Peyer's patch (tissue), 4 donors: ENCODE measurements around the gene PPP1CB. TPM values are rescaled to one million over a fixed set of nuclear protein-coding genes. Genes with fewer than 3 reads are reported as not detected.

Experiments
- DNase-seq, 3 donors: peaks; one replicate each; pipeline ENCODE4 v3.0.0-alpha.2; 2017 to 2019
- H3K27ac ChIP-seq, 4 donors: fragments of 200-600 bp; sonication (generic); one replicate each; pipeline ENCODE4 v1.5.1; 2016 to 2019
- H3K27me3 ChIP-seq, 2 donors: fragments of 200-600 bp; sonication (generic); one replicate each; pipeline ENCODE4 v1.5.1; 2019
- H3K36me3 ChIP-seq, 3 donors: fragments of 200-600 bp; sonication (generic); one replicate each; pipeline ENCODE4 v1.5.1; 2016 to 2019
- H3K4me1 ChIP-seq, 4 donors: fragments of 200-600 bp; sonication (generic); one replicate each; pipeline ENCODE4 v1.5.1; 2016 to 2019
- H3K4me3 ChIP-seq, 4 donors: fragments of 200-600 bp; sonication (generic); 1 replicate in 3 of 4; 2 replicates in 1 of 4; pipeline ENCODE4 v1.5.1; 2016 to 2019; ENCODE audit warnings: mild to moderate bottlenecking in 1 of 4
- H3K9me3 ChIP-seq, 4 donors: fragments of 200-600 bp; sonication (generic); one replicate each; pipeline ENCODE4 v1.5.1; 2016 to 2019; ENCODE audit warnings: mild to moderate bottlenecking in 1 of 4
- POLR2A ChIP-seq, 2 donors: fragments of 450-650 bp; IDR thresholded peaks; one replicate each; pipeline ENCODE4 v1.5.1; 2017; ENCODE audit warnings: antibody characterized with exemption in 2 of 2, mild to moderate bottlenecking in 2 of 2, moderate library complexity in 2 of 2
- total RNA-seq, 4 donors: library from RNA; depleted of rRNA; stranded (reverse); fragments of >200 nt; gene quantifications; one replicate each; pipeline ENCODE4 v1.1.0, GENCODE V29; 2016
- TF ChIP-seq, protein P1 (sequence below), 6 experiments: fragments of 450-650 bp in 4 of 6; fragments of 200-600 bp in 2 of 6; sonication (generic) in 1 of 6; IDR thresholded peaks; one replicate each; pipeline ENCODE4 v1.5.1; 2017 to 2019; ENCODE audit warnings: antibody characterized with exemption in 6 of 6, mild to moderate bottlenecking in 3 of 6, moderate library complexity in 1 of 6

Gene PPP1CB
- total RNA-seq, 4 donors from 2014 or later = 92.8 to 200 (median 123) TPM

DNA sequence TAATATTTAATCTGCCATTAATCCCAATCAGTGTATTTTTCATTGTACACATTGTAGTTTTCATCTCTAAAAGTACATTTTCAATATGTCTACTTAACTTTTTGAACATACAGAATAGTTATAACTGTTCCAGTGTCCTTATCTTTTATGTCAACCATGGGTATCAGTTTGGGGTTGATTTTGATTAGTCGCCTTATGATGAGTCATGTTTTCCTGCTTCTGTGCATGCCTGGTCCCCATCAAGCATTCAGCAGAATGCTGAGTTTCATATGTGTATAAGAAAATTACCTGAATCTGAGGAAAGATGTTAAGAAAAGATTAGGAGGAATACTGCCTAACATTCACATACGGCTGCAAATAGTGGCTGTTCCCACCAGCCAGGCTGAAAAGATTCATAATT, 76.8 kb downstream of the PPP1CB start:
- Histone ChIP-seq H3K27ac (no peak overlapping the region), H3K4me3 (no peak overlapping the region), H3K27me3 (no peaks in the 10 kb centered on the region), H3K4me1 (no peaks in the 10 kb centered on the region), H3K9me3 (no peaks in the 10 kb centered on the region), H3K36me3 (no peaks in the 10 kb centered on the region)
- DNase-seq = no peak
- TF ChIP-seq POLR2A (IDR thresholded peaks at IDR 0.05) = no peak
- TF ChIP-seq, protein P1, sequence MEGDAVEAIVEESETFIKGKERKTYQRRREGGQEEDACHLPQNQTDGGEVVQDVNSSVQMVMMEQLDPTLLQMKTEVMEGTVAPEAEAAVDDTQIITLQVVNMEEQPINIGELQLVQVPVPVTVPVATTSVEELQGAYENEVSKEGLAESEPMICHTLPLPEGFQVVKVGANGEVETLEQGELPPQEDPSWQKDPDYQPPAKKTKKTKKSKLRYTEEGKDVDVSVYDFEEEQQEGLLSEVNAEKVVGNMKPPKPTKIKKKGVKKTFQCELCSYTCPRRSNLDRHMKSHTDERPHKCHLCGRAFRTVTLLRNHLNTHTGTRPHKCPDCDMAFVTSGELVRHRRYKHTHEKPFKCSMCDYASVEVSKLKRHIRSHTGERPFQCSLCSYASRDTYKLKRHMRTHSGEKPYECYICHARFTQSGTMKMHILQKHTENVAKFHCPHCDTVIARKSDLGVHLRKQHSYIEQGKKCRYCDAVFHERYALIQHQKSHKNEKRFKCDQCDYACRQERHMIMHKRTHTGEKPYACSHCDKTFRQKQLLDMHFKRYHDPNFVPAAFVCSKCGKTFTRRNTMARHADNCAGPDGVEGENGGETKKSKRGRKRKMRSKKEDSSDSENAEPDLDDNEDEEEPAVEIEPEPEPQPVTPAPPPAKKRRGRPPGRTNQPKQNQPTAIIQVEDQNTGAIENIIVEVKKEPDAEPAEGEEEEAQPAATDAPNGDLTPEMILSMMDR (IDR thresholded peaks at IDR 0.05) = no peak

DNA sequence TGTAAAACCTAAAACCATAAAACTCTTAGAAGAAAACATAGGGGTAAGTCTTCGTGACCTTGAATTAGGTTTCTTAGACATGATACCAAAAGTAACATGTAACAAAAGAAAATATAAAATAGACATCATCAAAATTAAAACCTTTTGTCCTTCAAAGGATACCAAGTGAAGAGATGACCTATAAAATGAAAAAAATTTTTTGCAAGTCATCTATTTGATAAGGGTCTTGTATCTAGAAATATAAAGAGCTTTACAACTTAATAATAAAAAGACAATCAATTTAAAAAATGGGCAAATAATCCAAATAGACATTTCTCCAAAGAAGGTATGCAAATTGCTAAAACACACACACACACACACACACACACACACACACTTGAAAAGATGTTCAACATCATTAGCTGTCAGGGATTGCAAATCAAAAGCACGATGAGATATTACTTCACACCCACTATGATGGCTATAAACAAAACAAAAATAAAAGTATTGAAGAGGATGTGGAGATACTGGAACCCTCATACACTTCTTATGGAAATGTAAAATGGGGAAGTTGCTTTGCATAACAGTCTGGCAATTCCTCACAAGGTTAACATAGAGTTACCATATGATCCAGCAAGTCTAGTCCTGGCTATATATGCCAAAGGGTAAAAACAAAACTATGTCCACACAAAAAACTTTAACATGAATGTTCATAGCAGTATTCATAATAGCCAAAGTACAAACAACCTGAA, 82.3 kb downstream of the PPP1CB start:
- H3K4me3 ChIP-seq = no peak overlapping the region
- H3K27me3 ChIP-seq = no peaks in the 10 kb centered on the region
- DNase-seq = no peak
- no peak for TF ChIP-seq POLR2A (IDR thresholded peaks at IDR 0.05)
- TF ChIP-seq, protein P1 (IDR thresholded peaks at IDR 0.05) = no peak
- no peaks in the 10 kb centered on the region for H3K36me3 ChIP-seq
- H3K4me1 ChIP-seq = no peaks in the 10 kb centered on the region
- H3K27ac ChIP-seq = no peak overlapping the region
- H3K9me3 ChIP-seq = no peaks in the 10 kb centered on the region

DNA sequence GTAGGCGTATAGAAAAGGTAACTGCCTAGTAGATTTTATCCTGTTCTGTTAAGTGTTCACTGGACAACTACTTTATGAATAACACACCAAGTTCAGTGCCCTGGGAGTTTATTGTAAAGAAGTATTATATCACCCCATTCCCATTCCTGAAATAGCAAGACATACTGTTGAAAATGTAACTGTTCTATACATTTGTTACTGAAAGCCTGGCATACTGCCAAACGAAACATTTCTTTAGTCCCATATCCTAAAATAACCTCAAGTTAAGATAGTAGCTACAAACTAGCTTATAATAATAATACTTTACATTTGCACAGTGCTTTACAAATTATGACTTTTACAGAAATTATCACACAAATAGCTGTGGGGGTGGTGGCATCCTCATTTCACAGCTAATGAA, 84.2 kb downstream of the PPP1CB start:
- DNase-seq = no peak
- no peak overlapping the region for H3K27ac ChIP-seq

DNA sequence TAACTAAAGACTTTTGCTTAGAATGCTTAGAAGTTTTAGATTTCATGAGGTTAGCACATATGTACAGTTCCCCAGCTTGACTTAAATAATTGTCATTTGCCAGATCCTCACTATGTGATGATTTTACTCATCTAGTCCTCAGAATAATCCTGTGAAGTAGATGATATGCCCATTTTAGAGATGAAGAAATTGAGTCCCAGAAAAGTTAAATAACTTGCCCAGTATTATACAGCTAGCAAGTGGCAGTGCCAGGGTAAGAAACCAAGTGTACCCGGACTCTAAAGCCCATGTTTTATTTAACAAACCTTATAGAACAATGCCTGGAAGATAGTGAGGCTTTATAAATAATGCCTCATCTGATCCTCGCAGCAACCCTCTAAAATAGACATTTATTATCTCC, 87.3 kb downstream of the PPP1CB start:
- H3K27ac ChIP-seq = no peak overlapping the region
- H3K36me3 ChIP-seq = no peaks in the 10 kb centered on the region
- no peaks in the 10 kb centered on the region for H3K27me3 ChIP-seq
- DNase-seq = no peak
- no peak for TF ChIP-seq POLR2A (IDR thresholded peaks at IDR 0.05)
- TF ChIP-seq, protein P1 (IDR thresholded peaks at IDR 0.05) = no peak
- H3K9me3 ChIP-seq = no peaks in the 10 kb centered on the region
- no peak overlapping the region for H3K4me3 ChIP-seq
- no peaks in the 10 kb centered on the region for H3K4me1 ChIP-seq

More for the DNA sequence above, 84.2 kb downstream of the PPP1CB start:
- no peaks in the 10 kb centered on the region for H3K4me1 ChIP-seq
- H3K4me3 ChIP-seq = no peak overlapping the region
- H3K36me3 ChIP-seq = no peaks in the 10 kb centered on the region
- no peaks in the 10 kb centered on the region for H3K27me3 ChIP-seq
- no peaks in the 10 kb centered on the region for H3K9me3 ChIP-seq
- TF ChIP-seq, protein P1 (IDR thresholded peaks at IDR 0.05) = no peak

DNA sequence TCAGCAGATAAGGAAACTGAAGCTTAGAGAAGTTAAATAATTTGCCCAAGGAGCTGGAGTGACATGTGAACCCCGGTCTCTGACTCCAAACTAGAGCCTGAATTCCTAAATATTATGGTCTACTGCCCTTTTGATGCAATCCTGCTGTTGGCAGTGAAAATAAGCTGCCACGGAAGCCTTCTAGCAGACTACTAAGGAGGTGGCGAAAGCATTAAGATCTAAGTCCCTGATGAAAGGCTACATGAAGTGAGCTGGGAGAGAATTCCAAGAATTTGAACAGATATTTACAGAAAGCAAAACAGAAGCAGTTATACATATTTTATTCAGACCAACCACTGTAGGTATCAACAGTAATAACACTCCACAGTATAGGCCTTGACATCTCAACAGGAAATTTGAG, 90.4 kb downstream of the PPP1CB start:
- H3K36me3 ChIP-seq = no peaks in the 10 kb centered on the region
- no peaks in the 10 kb centered on the region for H3K9me3 ChIP-seq
- H3K27me3 ChIP-seq = no peaks in the 10 kb centered on the region
- H3K4me1 ChIP-seq = no peaks in the 10 kb centered on the region
- TF ChIP-seq, protein P1 (IDR thresholded peaks at IDR 0.05) = no peak
- no peak for TF ChIP-seq POLR2A (IDR thresholded peaks at IDR 0.05)
- no peak overlapping the region for H3K4me3 ChIP-seq
- H3K27ac ChIP-seq = no peak overlapping the region
- no peak for DNase-seq

Other genes with a start within 250 kb of the PPP1CB start
- gene SPDYA, start 59.0 kb downstream of the PPP1CB start, total RNA-seq = under 1 TPM in 2 of 4 donors, not detected in 2; 0.35 to 0.80 TPM
- gene TRMT61B, start 118.5 kb downstream of the PPP1CB start, total RNA-seq = 10 to 100 TPM; 12.6 to 19.0 (median 16.6) TPM
- gene WDR43, start 142.8 kb downstream of the PPP1CB start, total RNA-seq = 10 to 100 TPM; 17.4 to 98.2 (median 24.4) TPM
- gene TOGARAM2, start 229.5 kb downstream of the PPP1CB start, total RNA-seq = 1 to 10 TPM in 1 of 4 donors, under 1 TPM in 3; under 0.01 to 1.1 (median 0.22) TPM